Measurements from ENCODE around the gene THSD7A. TPM values are rescaled to one million over a fixed set of nuclear protein-coding genes. Genes with fewer than 3 reads are reported as not detected.

THSD7A gene
- polyA plus RNA-seq, 1 experiment, result 0.06 TPM

DNA sequence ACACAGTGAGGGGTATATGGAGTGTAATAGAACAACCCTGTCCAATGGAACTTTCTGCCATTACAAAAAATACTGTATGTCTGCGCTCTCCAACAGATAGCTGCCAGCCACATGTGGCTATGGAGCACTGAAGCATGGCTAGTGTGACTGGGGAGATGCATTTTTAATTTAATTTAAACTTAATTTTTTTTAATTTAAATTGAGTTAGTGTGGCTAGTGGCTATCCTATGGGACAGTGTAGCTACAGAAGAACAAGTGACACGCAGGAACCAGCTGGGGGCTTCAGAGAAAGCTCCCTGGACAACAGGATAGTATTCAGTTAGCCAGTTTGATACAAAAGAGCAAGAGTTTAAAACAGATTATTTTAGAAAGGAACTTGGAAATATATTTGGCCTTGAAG, 408.0 kb downstream of the THSD7A start:
- no peak overlapping the region for H3K27ac ChIP-seq (ENCODE audit: low read depth, low read length)
- no peak overlapping the region for H3K4me3 ChIP-seq (ENCODE audit: low read depth, low read length)
- no peak for DNase-seq (ENCODE audit: low read depth, low spot score)
- no peak for TF ChIP-seq CTCF (IDR thresholded peaks at IDR 0.05; ENCODE audit: low read depth, low read length)
- no peaks in the 10 kb centered on the region for H3K27me3 ChIP-seq (ENCODE audit: control insufficient read depth, insufficient read depth, low read length)
- peaks cover 4% of the 10 kb centered on the region; the same call in 1 of the 2 replicates for H3K9me3 ChIP-seq (ENCODE audit: control insufficient read depth, insufficient read depth, low read length)
- ChIA-PET POLR2A (no interaction called here), CTCF (no interaction called here)

DNA sequence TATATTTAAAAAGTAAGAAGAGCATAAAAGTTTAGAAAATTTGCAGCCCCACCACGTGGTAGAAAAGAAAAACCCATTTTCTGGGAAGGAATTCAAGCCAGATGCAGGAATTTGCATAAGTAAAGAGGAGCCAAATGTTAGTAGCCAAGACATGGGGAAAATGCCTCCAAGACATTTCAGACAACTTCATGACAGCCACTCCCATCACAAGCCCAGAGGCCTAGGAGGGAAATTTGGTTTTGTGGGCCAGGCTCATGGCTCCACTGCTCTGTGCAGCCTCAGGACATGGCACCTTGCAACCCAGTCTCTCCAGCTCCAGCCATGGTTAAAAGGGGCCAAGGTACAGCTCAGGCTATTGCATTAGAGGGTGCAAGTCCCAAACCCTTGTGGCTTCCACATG, 411.9 kb downstream of the THSD7A start:
- ChIA-PET CTCF (no interaction called here), POLR2A (no interaction called here)
- Histone ChIP-seq H3K4me3 (ENCODE audit: low read depth, low read length) (no peak overlapping the region), H3K27me3 (ENCODE audit: control insufficient read depth, insufficient read depth, low read length) (no peaks in the 10 kb centered on the region), H3K9me3 (ENCODE audit: control insufficient read depth, insufficient read depth, low read length) (peaks cover 4% of the 10 kb centered on the region; the same call in 1 of the 2 replicates), H3K27ac (ENCODE audit: low read depth, low read length) (no peak overlapping the region)
- no peak for TF ChIP-seq CTCF (IDR thresholded peaks at IDR 0.05; ENCODE audit: low read depth, low read length)
- no peak for DNase-seq (ENCODE audit: low read depth, low spot score)

DNA sequence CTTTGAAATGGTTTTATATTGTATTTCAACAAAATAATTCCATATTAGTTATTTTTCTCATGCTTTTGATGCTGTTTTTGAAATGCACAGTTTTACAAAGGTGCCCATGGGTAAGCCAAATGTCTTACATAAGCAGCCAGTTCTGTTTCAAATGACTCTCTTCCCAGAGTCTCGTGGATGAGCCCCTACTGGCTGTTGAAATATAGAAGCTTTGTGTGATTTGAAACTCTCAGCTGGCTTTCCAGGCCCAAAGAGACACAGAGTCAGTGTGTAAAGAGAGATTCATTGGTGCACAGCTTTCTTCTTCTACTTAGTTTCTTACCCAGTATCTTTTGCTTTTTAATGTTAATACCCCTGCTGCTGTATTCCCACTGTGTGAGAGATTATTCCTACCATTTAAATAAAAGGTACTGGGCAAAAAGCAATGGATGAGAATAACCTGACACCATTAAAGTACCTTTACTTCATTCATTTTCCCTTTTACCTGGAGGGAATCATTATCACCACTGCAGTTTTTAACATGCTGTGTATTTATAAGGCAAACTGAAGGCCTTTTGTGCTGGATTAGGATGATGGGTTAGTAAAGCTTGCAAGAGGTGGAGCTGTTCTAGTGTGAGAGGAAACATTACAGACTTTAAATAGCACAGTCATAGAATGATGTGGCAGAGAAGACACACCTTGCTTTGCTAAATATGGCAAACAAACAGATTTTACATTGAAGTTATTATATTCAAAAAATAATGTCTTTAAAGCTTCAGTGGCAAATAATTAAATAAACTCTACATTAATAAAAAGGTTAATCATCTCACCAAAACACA, 415.1 kb downstream of the THSD7A start:
- TF ChIP-seq CTCF (IDR thresholded peaks at IDR 0.05; ENCODE audit: low read depth, low read length), result no peak
- no peak overlapping the region for H3K4me3 ChIP-seq (ENCODE audit: low read depth, low read length)
- ChIA-PET CTCF (interaction anchor here (1.1 kb wide), 1 partner anchor 8 kb away, joined by 5 read pairs; no protein-coding TSS in a partner anchor), POLR2A (no interaction called here)
- DNase-seq (ENCODE audit: low read depth, low spot score), result no peak
- H3K27me3 ChIP-seq (ENCODE audit: control insufficient read depth, insufficient read depth, low read length), result no peaks in the 10 kb centered on the region
- H3K27ac ChIP-seq (ENCODE audit: low read depth, low read length), result no peak overlapping the region
- H3K9me3 ChIP-seq (ENCODE audit: control insufficient read depth, insufficient read depth, low read length), result peaks cover 4% of the 10 kb centered on the region; the same call in 1 of the 2 replicates

DNA sequence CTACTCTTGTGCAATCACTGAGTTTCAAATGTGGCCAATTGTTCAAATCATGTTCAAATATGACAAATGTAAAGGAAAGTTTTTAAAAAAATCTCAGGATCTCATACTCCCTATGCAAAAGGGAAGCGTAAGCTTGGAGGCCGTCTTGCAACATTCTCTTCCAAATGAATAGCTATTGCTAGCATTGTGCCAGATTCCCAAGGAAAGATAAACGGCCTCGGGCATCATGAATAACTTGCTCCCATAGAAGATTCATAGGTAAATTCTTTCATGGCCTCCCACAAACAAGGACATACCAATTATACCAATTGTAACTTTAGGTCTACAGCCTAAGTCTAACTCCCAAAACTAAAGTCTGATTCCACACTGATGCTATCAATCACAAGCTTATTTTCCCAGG, 416.9 kb downstream of the THSD7A start:
- no peak for TF ChIP-seq CTCF (IDR thresholded peaks at IDR 0.05; ENCODE audit: low read depth, low read length)
- DNase-seq (ENCODE audit: low read depth, low spot score), result no peak
- ChIA-PET POLR2A (no interaction called here), CTCF (no interaction called here)
- H3K9me3 ChIP-seq (ENCODE audit: control insufficient read depth, insufficient read depth, low read length), result no peaks in the 10 kb centered on the region
- no peaks in the 10 kb centered on the region for H3K27me3 ChIP-seq (ENCODE audit: control insufficient read depth, insufficient read depth, low read length)
- H3K27ac ChIP-seq (ENCODE audit: low read depth, low read length), result no peak overlapping the region
- H3K4me3 ChIP-seq (ENCODE audit: low read depth, low read length), result no peak overlapping the region

DNA sequence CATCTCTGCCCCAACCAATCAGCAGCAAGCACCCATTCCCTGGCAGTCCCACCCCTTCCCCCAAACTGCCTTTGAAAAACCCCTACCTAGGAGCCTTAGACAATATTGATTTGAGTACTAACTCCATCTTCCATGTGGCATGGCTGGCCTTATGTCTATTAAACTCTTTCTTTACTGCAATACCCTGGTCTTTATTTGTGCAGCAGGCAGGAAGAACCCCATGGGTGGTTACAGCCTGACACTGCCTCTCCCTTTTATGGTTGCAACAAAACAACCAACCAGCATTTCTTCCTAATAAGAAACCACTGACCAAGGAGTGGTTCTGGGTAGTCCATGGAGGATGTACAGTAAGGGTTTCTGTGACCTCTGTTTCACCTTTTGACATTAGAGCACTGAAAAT, 418.1 kb downstream of the THSD7A start:
- DNase-seq (ENCODE audit: low read depth, low spot score), result no peak
- CTCF ChIA-PET, result no interaction called here
- H3K27me3 ChIP-seq (ENCODE audit: control insufficient read depth, insufficient read depth, low read length), result no peaks in the 10 kb centered on the region
- POLR2A ChIA-PET, result no interaction called here
- TF ChIP-seq CTCF (IDR thresholded peaks at IDR 0.05; ENCODE audit: low read depth, low read length), result no peak
- H3K27ac ChIP-seq (ENCODE audit: low read depth, low read length), result no peak overlapping the region
- no peak overlapping the region for H3K4me3 ChIP-seq (ENCODE audit: low read depth, low read length)
- no peaks in the 10 kb centered on the region for H3K9me3 ChIP-seq (ENCODE audit: control insufficient read depth, insufficient read depth, low read length)
